ENCODE measurements around the gene OLFML2A.

DNA sequence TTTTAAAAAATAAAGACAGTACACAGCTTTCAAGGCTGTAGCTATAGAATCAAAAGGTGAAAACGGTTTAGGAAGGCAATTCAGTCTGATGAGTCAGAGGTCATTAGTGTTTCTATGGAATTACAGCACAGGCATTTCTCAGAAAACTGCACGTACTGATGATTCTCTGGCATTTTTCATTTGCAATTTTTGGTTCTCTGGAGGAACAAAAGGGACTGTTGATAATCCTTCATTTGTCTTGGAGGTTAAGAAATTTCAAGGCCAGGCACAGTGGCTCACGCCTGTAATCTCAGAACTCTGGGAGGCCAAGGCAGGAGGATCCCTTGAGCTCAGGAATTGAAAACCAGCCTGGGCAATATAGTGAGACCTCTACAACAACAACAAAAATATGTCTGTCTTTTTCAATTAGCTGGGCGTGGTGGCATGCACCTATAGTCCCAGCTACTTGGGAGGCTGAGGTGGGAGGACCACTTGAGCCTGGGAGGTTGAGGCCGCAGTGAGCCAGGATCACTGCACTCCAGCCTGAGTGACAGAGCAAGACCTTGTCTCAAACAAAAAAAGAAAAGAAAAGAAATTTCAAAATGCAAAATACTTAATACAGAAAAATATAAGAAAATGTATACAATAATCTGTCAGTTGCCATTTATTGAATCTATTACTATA, 33.1 kb upstream of the OLFML2A start:
- TF ChIP-seq, protein P1, sequence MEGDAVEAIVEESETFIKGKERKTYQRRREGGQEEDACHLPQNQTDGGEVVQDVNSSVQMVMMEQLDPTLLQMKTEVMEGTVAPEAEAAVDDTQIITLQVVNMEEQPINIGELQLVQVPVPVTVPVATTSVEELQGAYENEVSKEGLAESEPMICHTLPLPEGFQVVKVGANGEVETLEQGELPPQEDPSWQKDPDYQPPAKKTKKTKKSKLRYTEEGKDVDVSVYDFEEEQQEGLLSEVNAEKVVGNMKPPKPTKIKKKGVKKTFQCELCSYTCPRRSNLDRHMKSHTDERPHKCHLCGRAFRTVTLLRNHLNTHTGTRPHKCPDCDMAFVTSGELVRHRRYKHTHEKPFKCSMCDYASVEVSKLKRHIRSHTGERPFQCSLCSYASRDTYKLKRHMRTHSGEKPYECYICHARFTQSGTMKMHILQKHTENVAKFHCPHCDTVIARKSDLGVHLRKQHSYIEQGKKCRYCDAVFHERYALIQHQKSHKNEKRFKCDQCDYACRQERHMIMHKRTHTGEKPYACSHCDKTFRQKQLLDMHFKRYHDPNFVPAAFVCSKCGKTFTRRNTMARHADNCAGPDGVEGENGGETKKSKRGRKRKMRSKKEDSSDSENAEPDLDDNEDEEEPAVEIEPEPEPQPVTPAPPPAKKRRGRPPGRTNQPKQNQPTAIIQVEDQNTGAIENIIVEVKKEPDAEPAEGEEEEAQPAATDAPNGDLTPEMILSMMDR (conservative IDR thresholded peaks at IDR 0.05; ENCODE audit: low read length), result no peak
- no peak for TF ChIP-seq EZH2phosphoT487 (IDR thresholded peaks at IDR 0.05; ENCODE audit: borderline replicate concordance)
